K562 (cell line): ENCODE measurements around the gene SNRPA. TPM values are rescaled to one million over a fixed set of nuclear protein-coding genes. Genes with fewer than 3 reads are reported as not detected.
"Not testable (repeated sequence)": the region's sequence is repeated elsewhere in the genome, so short reads cannot be mapped to it uniquely, and the experiment has no call there.

Source experiments
- ATAC-seq: fragments of 200-7000 bp; cut with Tn5 transposase; 3 replicates; pipeline ENCODE4 v1.9.1; 2020; ENCODE audit warnings: moderate library complexity
- BruUV-seq: library from RNA; stranded (reverse); fragments of 400-500 nt; replicated peaks from 2 replicates; lab custom pipeline; 2021; lab: Mats Ljungman, UMichigan
- CTCF ChIA-PET: fragments of 300-600 bp; formaldehyde crosslinking; extraction: SDS; loops from one replicate; lab custom pipeline; 2021; ENCODE audit warnings: low intra/inter-chr PET ratio; lab: Yijun Ruan, JAX
- POLR2A ChIA-PET: fragments of 300-600, 350-650 bp; sonication (Branson Sonifier 250); formaldehyde crosslinking; extraction: SDS; loops from one replicate; lab custom pipeline; 2021; ENCODE audit warnings: antibody characterized with exemption, inconsistent platforms; lab: Yijun Ruan, JAX
- DNase-seq, 4 experiments: peaks; one replicate each; pipeline versions ENCODE4 v3.0.0 to v3.0.0-alpha.2; 2011 to 2018; ENCODE audit warnings: low spot score in 3 of 4, mixed read lengths in 3 of 4; ENCODE audit errors: extremely low read depth in 1 of 4
- FAIRE-seq: peaks from 2 replicates; lab custom pipeline; 2011; peaks lifted over from hg19 to GRCh38; lab: Jason Lieb, UNC
- H2AFZ ChIP-seq: 2 replicates; pipeline ENCODE4 v1.6.0; 2011; ENCODE audit warnings: low read depth, low read length, control low read depth, inconsistent platforms
- H3K27ac ChIP-seq: fragments of 200-600 bp; 3 replicates; pipeline ENCODE4 v1.8.0; 2011; ENCODE audit warnings: low read depth, mild to moderate bottlenecking, control low read depth, inconsistent platforms, low read length, moderate library complexity, mixed read lengths; ENCODE audit errors: extremely low read depth
- H3K27me3 ChIP-seq, 2 experiments: fragments of 300-600 bp in 1 of 2; 2 replicates in 1 of 2; 3 replicates in 1 of 2; pipeline versions ENCODE4 v1.6.0 to v1.8.0; 2011; ENCODE audit warnings: inconsistent platforms in 2 of 2, low read length in 2 of 2, mild to moderate bottlenecking in 1 of 2, mixed read lengths in 1 of 2, moderate library complexity in 1 of 2; ENCODE audit not compliant: control insufficient read depth in 2 of 2, insufficient read depth in 2 of 2
- H3K36me3 ChIP-seq: fragments of 300-600 bp; 3 replicates; pipeline ENCODE4 v1.8.0; 2011; ENCODE audit warnings: mild to moderate bottlenecking, low read length, inconsistent platforms; ENCODE audit not compliant: control insufficient read depth, insufficient read depth
- H3K4me1 ChIP-seq, 2 experiments: fragments of 200-600 bp in 1 of 2; replicated peaks in 1 of 2; 2 replicates in 1 of 2; 3 replicates in 1 of 2; pipeline versions ENCODE4 v1.5.1 to v1.8.0; 2011; ENCODE audit warnings: inconsistent platforms in 2 of 2, low read length in 2 of 2, mild to moderate bottlenecking in 1 of 2, mixed read lengths in 1 of 2, moderate library complexity in 1 of 2; ENCODE audit not compliant: control insufficient read depth in 2 of 2, insufficient read depth in 2 of 2
- H3K4me2 ChIP-seq: 2 replicates; pipeline ENCODE4 v1.6.1; 2011; ENCODE audit warnings: low read length, control low read depth, inconsistent platforms, mixed read lengths; ENCODE audit not compliant: insufficient read depth
- H3K4me3 ChIP-seq: fragments of 200-600 bp; sonication (generic), shearing (Covaris generic); 2 replicates; pipeline ENCODE4 v1.5.1; 2016; ENCODE audit warnings: control low read depth, inconsistent platforms
- H3K79me2 ChIP-seq: fragments of 200-600 bp; 3 replicates; pipeline ENCODE4 v1.8.0; 2011; ENCODE audit warnings: low read length, inconsistent platforms; ENCODE audit not compliant: control insufficient read depth, insufficient read depth
- H3K9ac ChIP-seq, 2 experiments: 2 replicates each; pipeline versions ENCODE4 v1.6.0 to v1.6.1; 2011; ENCODE audit warnings: low read depth in 2 of 2, low read length in 2 of 2, control low read depth in 1 of 2, inconsistent platforms in 1 of 2, mild to moderate bottlenecking in 1 of 2, mixed read lengths in 1 of 2; ENCODE audit not compliant: insufficient read depth in 1 of 2
- H3K9me1 ChIP-seq: one replicate; pipeline ENCODE4 v1.6.0; 2011; ENCODE audit warnings: inconsistent platforms, mild to moderate bottlenecking, low read length, moderate library complexity; ENCODE audit not compliant: control insufficient read depth, insufficient read depth
- H3K9me3 ChIP-seq: replicated peaks from 2 replicates; pipeline ENCODE4 v1.5.1; 2011; ENCODE audit warnings: low read depth, low read length, inconsistent platforms; ENCODE audit not compliant: control insufficient read depth, insufficient read depth
- H4K20me1 ChIP-seq: replicated peaks from 2 replicates; pipeline ENCODE4 v1.6.1; 2011; ENCODE audit warnings: low read length, inconsistent platforms, mixed read lengths; ENCODE audit not compliant: control insufficient read depth, insufficient read depth
- HDAC1 ChIP-seq, 2 experiments: fragments of 450-650 bp; IDR thresholded peaks; 2 replicates each; pipeline ENCODE4 v1.6.1; 2016 to 2017; ENCODE audit warnings: inconsistent platforms in 1 of 2, mild to moderate bottlenecking in 1 of 2, moderate library complexity in 1 of 2
- KDM1A ChIP-seq, 2 experiments: fragments of 450-650 bp; IDR thresholded peaks; 2 replicates each; pipeline ENCODE4 v1.6.1; 2016; ENCODE audit warnings: mild to moderate bottlenecking in 2 of 2
- NBN ChIP-seq: fragments of 450-650 bp; IDR thresholded peaks from 2 replicates; pipeline ENCODE4 v1.6.1; 2016; ENCODE audit warnings: low read depth, mild to moderate bottlenecking
- PTBP1 ChIP-seq: fragments of 200-400 bp; formaldehyde crosslinking; IDR thresholded peaks from 2 replicates; pipeline ENCODE4 v1.6.1; 2017; ENCODE audit warnings: low read depth, low read length
- SNAPC5 ChIP-seq: fragments of 250-450 bp; sonication (Bioruptor Pico); IDR thresholded peaks from 2 replicates; pipeline ENCODE4 v1.8.0; 2021; ENCODE audit warnings: moderate library complexity, mild to moderate bottlenecking, inconsistent platforms
- SRSF1 ChIP-seq: fragments of 200-400 bp; formaldehyde crosslinking; IDR thresholded peaks from 2 replicates; pipeline ENCODE4 v1.6.1; 2017; ENCODE audit warnings: mild to moderate bottlenecking, low read depth, low read length, moderate library complexity
- ZNF121 ChIP-seq: sonication (generic); formaldehyde crosslinking; conservative IDR thresholded peaks from 2 replicates; pipeline ENCODE4 v1.8.0; 2022; ENCODE audit warnings: missing genetic modification reagents
- ZNF561 ChIP-seq: fragments of 450-650 bp; formaldehyde crosslinking; conservative IDR thresholded peaks from 2 replicates; pipeline ENCODE4 v1.4.0; 2020; ENCODE audit warnings: mild to moderate bottlenecking, moderate library complexity
- WGBS: fragments of 100-300 bp; shearing (Covaris generic); methylation state at CpG from one replicate; pipeline ENCODE4 v1.1.6; 2016; ENCODE audit warnings: low coverage, mixed read lengths; ENCODE audit not compliant: insufficient coverage; ENCODE audit errors: missing lambda C conversion rate; 5-methylcytosine and 5-hydroxymethylcytosine counted together
- in situ Hi-C: fragments of 300-500 bp; cut with MboI; formaldehyde crosslinking; loops from 4 replicates; pipeline ENCODE4 v1.15.0; 2018; ENCODE audit warnings: inconsistent platforms, mixed read lengths
- intact Hi-C: fragments of 100-400 bp; cut with micrococcal nuclease; formaldehyde crosslinking; loops from 2 replicates; pipeline ENCODE4 v1.14.2; 2022
- polyA plus RNA-seq, 8 experiments: library from polyadenylated mRNA; depleted of rRNA in 4 of 8; stranded (reverse) in 5 of 8; unstranded in 3 of 8; fragments of >200 nt; fragmentation: Nextera tagmentation in 2 of 8; fragmentation: Illumina TruSeq in 1 of 8; extraction: Ambion mirVana in 2 of 8; extraction: Trizol in 1 of 8; gene quantifications; 2 replicates each; pipeline versions ENCODE4 v1.2.1 to v1.2.3, GENCODE V29; 2011 to 2014; ENCODE audit warnings: inconsistent platforms in 1 of 8, missing spikeins in 1 of 8
- total RNA-seq, 7 experiments: library from RNA; depleted of rRNA in 6 of 7; stranded (reverse); fragments of >200 nt in 6 of 7; fragmentation: Illumina TruSeq in 2 of 7; extraction: Trizol in 2 of 7; gene quantifications; 2 replicates each; pipeline versions ENCODE4 v1.2.1 to v1.2.3, GENCODE V29; 2011 to 2021; ENCODE audit warnings: low replicate concordance in 1 of 7

The SNRPA gene
- total and polyA plus RNA-seq, 9 of the 15 experiments (the other 6 are each of a cell fraction or from before 2014, with no cell fraction given): 16.3 to 311 (median 193) TPM

DNA sequence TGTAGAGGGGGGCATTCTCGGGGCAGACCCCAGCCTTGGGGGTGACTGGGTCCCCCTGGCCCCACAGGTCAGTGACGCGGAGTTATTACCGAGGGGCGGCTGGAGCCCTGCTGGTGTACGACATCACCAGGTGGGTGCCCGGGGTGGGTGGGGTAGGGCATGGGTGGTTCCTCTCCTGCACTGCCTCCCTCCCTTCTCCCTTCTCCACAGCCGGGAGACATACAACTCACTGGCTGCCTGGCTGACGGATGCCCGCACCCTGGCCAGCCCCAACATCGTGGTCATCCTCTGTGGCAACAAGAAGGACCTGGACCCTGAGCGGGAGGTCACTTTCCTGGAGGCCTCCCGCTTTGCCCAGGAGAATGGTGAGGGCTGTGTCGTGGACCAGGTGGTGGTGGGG lies 32.7 kb downstream of the SNRPA start (continued):
- TF ChIP-seq PTBP1: no peak
- TF ChIP-seq, all 486 proteins: peak for 0

GRCh38 chr19:40784146-40784545 lies 33.1 kb downstream of the SNRPA start:
- H3K9me1 ChIP-seq, H3K36me3 ChIP-seq, BruUV-seq, H3K27me3 ChIP-seq, CTCF ChIA-PET, DNase-seq, FAIRE-seq, H3K4me3 ChIP-seq, H3K9me3 ChIP-seq, H4K20me1 ChIP-seq, H3K4me2 ChIP-seq, POLR2A ChIA-PET, H2AFZ ChIP-seq, intact Hi-C loops, in situ Hi-C loops, ATAC-seq, H3K27ac ChIP-seq, H3K79me2 ChIP-seq: not testable (repeated sequence)
- TF ChIP-seq ZNF121 (CRISPR knock-in tag): peak; percentile 71
- Histone ChIP-seq H3K4me1 (peaks cover 1 to 15% of the 10 kb centered on the region in 2 experiments; a peak in 4 of 5 replicates), H3K9ac (peak overlapping the region in 1 of 2 experiments; percentile 68; a peak in 2 of 4 replicates)
- WGBS: 53% methylated on average over 2 of the region's 2 CpGs

DNA sequence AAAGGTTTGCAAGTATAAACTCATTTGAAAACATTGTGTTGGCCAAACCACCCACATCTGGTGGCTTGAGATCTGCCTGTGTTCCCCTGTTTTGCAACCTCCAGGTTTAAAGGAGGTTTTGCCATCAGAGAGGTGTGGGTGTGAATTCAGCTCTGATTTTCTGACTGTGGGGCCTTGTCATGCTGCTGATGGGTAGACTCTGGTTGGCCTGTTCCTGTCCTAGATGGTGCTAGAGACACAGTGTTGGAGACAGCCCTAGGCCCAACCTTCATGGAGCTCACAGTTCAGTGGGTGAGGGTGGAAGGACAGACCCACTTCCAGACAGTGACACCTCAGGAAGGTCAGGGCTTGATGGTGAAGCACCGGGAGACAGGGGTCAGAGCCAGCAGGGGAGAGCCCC lies 34.5 kb downstream of the SNRPA start:
- TF ChIP-seq NBN (no peak), KDM1A (IDR thresholded peaks at IDR 0.05) (0 out of 4 replicates have a peak, but pooled peaks of 1 of the 2 experiments have one; percentile 11), HDAC1 (IDR thresholded peaks at IDR 0.05) (no peak), SNAPC5 (no peak), SRSF1 (no peak), ZNF561 (CRISPR knock-in tag) (no peak)
- no peaks in the 10 kb centered on the region for H3K79me2 ChIP-seq
- H3K27me3 ChIP-seq: no peaks in the 10 kb centered on the region
- H3K4me1 ChIP-seq: peaks cover 0 to 13% of the 10 kb centered on the region in 2 experiments; a peak in 2 of 5 replicates
- intact Hi-C loops (no loop called here), in situ Hi-C loops (no loop called here)
- CTCF ChIA-PET: no interaction called here
- POLR2A ChIA-PET: interaction anchor here (1.1 kb wide), 1 partner anchor 20 kb away, joined by 3 read pairs; no protein-coding TSS in a partner anchor
- 40% methylated on average over 1 of the region's 1 CpG for WGBS
- H2AFZ ChIP-seq: no peak overlapping the region
- H3K36me3 ChIP-seq: no peaks in the 10 kb centered on the region
- no peak overlapping the region for H3K27ac ChIP-seq
- no peak for FAIRE-seq
- H3K9me3 ChIP-seq: no peaks in the 10 kb centered on the region
- ATAC-seq: peak; percentile 47; the same call in 2 of the 3 replicates
- no peak for DNase-seq
- H3K4me2 ChIP-seq: no peak overlapping the region
- no peak overlapping the region for H3K4me3 ChIP-seq
- H3K9ac ChIP-seq: peak overlapping the region in 1 of 2 experiments; percentile 70; a peak in 1 of 4 replicates
- no TSS peak for BruUV-seq
- no peaks in the 10 kb centered on the region for H3K9me1 ChIP-seq
- no peaks in the 10 kb centered on the region for H4K20me1 ChIP-seq
